GM18520 (cell line): ENCODE data around the gene PPFIA3.

ENCODE experiments used
- ATAC-seq: cut with Tn5 transposase; IDR thresholded peaks from one replicate; pipeline ENCODE4 v1.9.1; 2021; ENCODE audit not compliant: unreplicated experiment

Gene PPFIA3

DNA sequence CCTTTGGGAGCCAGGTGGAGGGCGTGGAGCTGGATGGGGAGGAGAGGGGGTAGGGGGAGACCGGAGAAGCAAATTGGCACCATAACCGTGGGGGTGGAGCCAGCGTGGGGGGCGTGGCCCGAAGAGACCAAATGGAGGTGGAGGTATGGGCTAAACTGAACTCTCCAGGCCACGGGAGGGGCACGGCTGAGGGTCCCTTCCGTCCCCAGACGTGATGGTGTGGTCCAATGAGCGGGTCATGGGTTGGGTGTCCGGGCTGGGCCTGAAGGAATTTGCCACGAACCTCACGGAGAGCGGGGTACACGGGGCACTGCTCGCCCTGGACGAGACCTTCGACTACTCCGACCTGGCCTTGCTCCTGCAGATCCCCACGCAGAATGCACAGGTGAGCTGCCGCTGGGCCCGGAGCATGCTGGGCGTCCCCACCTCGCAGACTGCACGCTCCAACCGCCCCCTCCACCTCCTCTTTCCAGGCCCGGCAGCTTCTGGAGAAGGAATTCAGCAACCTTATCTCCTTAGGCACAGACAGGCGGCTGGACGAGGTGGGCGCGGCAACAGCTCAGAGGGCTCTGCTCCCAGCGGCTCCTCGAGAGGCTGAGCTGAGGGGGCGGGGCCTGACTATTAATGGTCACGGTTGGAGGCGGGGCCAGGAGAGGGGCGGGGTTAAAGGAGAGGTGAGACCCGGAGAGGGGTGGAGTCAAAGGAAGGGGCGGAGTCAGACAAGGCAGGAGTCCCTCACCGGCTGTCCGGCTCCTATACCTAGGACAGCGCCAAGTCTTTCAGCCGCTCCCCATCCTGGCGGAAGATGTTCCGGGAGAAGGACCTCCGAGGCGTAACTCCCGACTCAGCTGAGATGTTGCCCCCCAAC lies 29.7 kb downstream of the PPFIA3 start:
- no peak for ATAC-seq

DNA sequence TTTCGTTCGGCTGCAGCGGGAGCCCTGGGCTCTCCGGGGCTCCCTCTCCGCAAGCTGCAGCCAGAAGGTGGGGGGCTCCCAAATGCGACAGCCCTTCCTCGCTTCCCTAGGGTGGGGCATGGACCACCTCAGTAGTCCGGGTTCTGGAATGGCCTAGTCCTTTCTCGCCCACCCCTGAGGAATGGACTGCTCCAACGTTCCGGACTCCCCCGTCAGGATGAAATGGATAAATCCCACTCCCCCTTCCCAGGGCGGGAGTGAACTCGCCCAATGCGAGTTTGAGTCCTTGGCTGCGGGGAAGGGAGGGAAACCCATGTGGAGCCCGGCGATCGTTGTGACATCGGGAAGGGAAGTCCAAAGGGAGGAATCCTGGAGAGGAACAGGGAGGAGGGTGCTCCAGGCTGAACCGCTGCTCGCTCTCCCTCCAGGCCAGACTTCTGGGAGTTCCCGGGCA lies 30.3 kb downstream of the PPFIA3 start:
- no peak for ATAC-seq

DNA sequence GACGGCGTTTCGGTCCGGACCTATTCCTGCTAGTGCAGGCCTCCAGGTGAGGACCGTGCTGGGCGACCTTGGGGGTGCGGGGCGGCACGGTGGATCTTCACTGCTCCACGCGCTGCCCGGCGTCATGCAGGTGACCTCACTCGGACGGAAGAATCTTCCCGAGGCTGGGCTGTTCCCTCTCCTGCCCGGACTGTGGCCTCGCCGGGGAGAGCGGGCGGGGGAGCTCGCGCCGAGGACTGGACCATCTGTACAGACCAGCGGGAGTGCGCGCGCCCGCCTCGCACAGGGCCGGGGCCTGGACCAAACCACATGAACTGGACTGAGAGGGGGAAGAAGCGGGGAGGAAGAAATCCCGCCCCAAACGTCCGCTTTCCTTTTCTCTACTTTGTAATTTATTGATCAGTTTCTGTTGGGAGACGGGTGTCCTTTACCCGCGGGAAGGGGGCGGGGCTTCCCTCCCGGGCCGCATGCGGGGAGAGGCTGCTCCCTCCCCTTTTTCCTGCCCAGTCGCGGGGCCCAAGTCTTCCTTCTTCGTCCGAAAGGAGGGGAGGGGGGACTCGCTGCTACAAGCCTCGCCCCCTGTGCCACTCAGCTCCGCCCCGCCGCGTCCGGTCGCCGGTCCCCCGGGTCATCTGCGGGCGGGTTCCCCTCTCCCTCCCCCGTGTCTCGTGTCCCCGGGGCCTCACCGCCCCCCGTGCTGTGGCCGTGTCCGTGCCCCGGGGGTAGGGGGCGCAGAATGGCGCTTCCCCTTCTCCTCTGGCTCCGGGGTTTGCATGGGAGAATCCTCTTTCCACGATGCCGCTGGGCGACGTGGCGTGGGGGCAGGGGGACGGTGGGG lies 31.0 kb downstream of the PPFIA3 start:
- ATAC-seq = no peak

DNA sequence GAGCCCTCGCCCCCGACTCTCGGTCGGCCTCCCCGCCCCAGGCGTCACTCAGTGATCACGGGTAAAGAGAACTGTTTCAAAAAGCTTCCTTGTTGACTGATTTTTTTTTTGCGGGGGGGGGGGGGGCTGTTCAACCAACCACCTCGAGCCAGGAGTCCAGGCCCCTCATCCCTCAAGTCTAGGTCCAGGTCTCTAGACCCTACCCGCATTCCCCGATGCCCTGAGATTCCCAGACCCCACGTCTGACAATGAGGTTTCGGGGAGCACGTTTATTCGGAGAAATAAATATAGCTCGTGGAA lies 31.6 kb downstream of the PPFIA3 start:
- ATAC-seq = no peak

DNA sequence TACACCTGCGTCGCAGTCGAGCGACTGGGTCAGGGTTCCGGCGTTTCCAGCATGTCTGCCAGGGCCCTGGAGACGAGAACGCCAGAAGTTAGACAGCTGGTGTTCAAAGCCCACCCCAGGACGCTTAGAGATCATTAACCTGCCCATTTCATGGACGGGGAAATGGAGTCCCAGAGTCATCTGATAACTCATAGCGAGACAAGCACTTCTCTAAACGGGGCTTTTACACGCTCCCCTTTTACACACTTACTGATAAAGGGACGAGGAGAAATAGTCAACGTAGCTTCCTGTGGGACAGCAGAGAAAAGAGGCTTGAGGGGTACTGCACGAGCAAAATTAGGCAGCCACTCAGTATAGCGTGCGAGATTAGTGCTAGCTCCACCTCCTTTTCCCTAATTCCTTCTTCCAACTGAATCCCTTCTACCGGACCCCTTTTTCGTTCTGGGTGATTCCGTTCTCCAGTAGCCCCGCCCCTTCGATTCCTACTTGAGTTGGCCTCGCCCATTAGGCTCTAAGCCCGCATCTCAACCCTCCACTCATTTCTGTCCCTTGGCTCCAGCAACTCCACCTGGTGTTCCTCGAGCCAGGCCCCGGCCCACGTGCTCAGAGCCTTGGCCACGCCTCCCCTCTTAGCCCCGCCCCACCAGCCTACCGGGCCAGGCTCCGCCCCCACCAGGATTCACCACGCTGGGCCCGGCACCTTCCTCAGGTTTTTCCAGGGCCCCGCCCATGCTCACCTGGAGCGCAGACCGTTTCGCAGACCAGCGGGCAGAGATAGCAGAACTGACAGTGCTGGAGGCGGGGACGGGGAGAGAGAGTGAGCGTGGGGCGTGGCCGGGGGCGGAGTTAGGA lies 32.1 kb downstream of the PPFIA3 start:
- no peak for ATAC-seq

DNA sequence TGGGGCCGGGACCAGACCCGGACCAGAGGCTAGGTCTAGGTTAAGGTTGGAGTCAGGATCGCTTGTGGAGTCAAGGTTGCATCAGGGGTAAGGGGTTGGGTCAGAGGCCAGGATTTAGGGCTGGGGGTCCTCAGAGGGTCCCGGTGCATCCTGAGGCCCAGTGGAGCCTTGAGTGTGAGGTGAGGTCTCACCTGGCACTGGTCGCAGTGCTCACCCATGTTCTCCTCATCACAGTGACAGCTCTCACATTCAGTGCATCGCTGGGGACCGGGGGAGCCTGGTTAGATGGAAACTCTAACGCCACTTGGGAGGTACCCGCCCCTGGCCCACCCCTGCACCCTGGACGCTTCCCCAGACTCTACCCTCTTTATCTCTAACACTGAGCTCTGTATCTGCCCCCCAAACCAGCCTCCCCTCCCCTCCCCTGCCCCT lies 32.8 kb downstream of the PPFIA3 start:
- ATAC-seq = no peak

DNA sequence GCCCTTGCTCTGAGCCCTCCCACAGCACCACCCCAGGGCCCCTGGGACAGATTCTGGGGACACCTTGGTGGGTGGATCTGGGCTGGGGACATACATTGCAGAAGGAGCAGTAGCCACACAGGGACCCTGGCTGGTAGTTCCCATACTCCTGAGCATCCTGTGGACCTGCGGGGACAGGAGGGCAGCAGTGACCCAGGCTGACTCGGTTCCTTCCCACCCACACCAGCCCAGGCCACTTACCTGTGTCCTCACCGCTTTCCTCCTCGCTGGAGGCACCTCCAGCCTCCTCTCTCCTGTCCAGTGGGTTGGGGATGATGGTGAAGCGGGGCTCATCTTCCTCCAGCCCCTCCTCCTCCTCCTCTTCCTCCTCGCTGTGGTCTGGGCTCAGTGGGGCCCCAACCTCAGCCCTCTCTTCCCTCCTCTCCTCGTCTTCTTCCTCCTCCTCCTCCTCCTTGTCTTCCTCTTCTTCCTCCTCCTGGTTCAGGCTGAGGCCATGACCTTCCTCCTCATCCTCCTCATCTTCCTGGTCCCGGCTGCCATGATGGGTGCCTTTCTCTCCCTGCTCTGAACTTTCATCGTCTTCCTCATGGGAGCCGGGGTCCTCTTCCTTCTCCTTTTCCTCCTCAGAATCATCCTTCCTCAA lies 33.9 kb downstream of the PPFIA3 start:
- no peak for ATAC-seq

DNA sequence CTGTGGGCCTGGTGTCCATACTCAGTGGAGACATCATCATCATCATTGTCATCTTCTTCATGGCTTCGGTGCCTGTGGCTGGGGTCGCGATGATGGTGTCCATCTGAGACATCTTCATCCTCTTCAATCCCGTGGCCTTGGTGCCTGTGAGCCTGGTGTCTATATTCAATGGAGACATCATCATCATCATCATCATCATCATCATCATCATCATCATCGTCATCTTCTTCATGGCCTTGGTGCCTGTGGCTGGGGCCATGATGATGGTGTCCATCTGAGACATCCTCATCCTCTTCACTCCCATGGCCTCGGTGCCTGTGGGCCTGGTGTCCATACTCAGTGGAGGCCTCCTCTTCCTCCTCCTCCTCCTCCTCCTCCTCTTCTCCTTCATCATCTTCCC lies 34.9 kb downstream of the PPFIA3 start:
- no peak for ATAC-seq

DNA sequence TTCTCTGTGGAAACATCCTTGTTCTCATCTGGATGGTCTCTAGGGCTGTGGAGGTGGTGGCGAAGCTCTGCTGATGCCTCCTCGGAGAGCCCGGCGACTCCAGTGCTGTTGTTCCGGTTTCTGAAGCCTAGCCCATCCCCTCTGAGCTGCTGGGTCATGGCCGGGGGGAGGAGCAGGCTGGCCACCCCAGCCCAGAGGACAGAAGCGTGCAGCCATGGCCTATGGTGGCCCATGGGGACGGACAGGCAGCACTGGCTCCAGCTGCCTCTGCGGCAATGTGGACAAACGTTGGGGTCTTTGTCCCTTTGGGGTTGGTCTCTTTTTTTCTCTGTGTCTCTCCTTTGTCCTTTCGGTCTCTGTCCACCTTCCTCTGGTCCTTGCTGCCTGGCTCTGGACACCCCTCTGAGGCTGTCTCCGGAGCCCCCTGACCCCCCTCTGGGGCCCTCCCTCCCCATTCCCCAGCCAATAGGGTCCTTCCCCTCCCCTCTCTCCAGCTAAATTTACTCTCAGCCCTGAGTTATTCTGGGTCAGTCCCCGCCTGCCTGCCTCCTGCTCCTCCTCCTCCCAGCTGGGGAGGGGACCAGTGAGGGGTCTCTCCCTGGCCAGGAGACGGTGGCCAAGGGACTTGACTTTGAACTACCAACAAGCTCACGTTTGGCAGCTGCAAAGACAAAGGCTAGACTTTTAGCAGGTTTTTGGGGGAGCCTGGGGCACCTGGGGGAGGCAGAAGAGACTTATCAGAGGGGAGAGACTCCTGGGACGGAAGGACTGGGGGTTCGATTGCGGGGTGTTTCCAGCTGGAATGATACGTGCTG lies 35.9 kb downstream of the PPFIA3 start, which contains the start of gene HRC:
Gene HRC (minus strand): TSS at position 392 of the 815 bp plus-strand sequence. CDS start 159 bp downstream, at position 233.
- no peak for ATAC-seq

DNA sequence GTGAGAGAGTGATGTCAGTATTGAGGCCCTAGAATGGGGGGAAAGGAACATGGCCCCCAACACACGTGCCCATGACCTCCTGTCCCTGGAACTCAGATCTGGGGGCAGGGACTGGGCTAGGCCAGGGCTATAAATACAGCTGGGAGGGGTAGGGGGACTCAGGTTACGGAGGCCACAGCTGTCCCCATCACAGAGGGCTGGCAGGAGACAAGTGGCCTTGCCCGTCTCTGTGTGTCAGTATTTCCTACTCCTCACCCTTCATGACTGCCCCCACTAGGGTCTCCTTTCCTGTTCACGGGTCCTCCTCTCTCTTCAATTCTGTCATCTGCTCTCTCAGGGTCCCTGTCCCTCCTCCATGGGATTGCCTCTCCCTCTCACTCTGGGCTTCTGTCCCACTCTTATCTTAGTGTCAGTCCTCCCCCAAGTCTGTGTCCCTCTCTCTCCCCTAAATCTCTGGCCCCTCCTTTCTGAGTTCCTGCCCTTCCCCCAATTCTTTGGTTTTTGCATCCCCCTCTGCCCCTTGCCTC lies 36.5 kb downstream of the PPFIA3 start:
- no peak for ATAC-seq

DNA sequence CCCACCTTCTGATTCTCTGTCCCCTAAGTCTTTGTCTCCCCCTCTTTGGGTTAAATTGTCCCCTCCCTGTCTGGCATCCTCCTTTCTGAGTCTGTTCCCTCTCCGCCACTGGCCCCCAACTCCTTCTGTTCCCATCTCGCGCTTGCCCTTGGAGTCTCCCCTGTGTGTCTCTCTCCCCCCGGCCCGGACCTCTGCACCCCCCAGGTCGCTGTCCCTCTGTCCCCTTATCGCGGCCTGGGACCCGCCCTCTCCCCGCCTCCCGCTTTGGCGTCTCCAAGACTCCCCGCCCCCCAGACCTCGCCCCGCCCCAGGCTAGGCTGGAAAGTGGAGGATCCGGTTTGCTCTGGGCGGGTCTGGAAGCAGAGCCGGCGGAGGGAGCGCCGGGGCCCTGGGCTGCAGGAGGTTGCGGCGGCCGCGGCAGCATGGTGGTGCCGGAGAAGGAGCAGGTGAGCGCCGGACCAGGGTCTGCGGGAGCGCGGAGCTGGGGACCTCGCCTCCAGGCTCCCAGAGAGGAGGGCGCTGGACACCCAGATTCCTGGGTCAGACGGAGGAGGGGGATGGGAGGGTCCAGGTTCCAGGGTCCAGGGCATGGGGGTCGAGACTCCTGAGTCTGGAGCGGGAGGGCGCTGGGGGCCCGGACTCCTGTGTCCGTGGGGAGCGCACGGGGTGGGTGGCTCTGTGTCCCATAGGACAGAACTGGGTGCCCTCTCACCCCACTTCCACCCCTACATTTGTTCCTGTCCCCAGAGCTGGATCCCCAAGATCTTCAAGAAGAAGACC lies 38.3 kb downstream of the PPFIA3 start, which contains the start of gene TRPM4:
Gene TRPM4 (plus strand): TSS at position 348 of the 780 bp plus-strand sequence. CDS start 75 bp downstream, at position 423.
- ATAC-seq = no peak

DNA sequence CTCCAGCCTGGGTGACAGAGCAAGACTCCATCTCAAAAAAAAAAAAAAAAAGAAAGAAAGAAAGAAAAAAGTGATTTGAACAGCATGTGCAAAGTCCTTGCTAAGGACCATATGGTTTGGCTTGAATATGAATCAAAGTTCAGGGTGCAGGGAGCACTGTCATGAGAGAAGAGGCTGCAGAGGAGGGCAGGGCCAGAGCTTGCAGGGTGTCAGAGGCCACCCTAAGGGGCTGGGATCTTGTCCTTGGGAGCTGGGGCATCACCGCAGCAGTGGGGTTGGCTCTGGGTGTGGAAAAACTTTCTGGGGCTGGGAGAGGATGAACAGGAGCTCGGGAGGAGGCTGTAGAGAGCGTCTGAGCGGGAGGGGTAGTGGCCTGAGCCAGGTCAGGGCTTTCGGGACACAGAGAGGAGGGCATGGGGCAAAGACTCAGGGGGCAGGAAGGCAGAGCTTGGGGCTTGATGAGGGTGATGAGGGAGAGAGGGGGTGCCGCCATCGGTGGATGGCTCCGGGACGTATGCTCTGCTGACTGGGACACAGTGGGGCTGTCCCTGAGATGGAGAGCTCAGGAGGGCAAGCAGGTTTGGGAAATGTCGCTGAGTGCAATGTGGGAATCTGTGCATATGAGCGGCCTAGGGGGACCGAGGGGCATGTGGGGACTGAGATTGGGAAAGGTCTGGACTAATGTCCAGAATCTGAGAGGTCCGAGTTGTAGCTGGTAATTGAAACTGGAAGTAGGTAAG lies 41.3 kb downstream of the PPFIA3 start:
- no peak for ATAC-seq

DNA sequence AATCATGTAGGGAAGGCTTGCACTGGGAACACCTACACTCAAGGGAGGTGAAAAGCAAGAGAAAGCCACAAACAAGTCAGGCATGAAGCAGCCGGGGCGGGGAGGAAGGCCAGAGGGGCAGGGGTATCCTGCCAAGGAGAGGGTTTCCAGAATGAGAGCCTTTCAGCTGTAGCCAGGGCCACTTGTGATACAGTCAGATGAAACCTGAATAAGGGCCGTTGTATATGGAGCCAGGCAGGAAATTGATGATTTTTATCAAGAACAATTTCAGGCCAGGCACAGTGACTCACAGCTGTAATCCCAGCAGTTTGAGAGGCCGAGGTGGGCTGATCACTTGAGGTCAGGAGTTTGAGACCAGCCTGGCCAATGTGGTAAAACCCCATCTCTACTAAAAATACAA lies 42.6 kb downstream of the PPFIA3 start:
- no peak for ATAC-seq

DNA sequence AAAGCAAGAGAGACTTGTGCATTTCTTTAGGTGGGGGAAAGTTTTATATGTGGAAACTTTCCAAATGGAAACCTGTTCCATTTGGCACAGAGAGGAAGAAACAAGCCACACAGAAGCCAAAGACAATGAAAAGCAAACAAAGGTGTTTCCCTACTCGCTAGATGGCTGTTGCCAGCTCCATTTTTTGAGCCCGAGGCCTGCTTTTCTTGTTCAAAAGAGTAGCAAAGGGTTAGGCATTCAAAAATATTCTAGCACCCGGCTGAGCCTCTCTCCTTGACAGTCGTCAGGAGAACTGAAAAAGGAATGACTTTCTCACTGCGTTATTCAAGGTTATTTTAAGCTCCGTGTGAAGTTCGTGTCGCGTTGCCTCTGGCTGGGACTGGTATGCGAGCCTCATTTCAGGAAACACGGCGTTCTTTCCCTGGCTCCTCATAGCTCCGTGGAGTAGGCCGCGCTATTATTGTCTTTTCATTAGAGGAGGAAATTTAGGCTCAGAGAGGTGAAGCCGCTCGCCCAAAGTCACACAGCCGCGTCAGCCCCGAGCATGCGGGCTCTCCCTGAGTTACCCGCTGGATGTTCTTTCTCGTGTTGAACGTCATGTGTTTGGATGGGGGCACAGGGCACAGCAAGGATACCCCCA lies 45.9 kb downstream of the PPFIA3 start:
- no peak for ATAC-seq

DNA sequence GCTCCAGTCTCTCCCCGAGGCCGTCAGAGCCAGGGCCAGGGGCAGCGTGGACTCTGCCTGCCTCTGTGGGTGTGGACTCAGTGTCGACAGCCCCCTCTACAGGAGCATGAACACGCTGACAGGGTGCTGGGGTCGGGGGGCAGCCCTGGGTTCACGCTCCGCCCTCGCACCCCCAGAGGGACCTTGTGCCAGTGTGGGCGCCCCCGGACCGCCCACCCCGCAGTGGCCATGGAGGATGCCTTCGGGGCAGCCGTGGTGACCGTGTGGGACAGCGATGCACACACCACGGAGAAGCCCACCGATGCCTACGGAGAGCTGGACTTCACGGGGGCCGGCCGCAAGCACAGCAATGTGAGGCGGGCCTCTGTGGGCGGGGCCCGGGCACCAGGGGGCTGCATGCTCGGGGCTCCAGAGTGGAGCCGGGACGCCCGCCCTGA lies 46.5 kb downstream of the PPFIA3 start:
- no peak for ATAC-seq

DNA sequence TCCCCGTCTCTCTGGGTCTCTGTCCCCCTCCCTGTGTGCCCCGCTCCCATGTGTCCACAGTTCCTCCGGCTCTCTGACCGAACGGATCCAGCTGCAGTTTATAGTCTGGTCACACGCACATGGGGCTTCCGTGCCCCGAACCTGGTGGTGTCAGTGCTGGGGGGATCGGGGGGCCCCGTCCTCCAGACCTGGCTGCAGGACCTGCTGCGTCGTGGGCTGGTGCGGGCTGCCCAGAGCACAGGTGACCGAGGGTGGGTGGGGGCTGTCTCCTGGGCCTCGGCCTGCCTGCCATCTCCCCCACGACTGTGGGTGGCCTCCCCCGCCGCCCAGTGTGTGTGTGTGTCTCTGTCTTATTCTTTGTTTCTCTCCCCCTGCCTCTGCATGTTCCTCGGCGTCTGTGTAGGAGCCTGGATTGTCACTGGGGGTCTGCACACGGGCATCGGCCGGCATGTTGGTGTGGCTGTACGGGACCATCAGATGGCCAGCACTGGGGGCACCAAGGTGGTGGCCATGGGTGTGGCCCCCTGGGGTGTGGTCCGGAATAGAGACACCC lies 48.6 kb downstream of the PPFIA3 start:
- ATAC-seq = no peak

DNA sequence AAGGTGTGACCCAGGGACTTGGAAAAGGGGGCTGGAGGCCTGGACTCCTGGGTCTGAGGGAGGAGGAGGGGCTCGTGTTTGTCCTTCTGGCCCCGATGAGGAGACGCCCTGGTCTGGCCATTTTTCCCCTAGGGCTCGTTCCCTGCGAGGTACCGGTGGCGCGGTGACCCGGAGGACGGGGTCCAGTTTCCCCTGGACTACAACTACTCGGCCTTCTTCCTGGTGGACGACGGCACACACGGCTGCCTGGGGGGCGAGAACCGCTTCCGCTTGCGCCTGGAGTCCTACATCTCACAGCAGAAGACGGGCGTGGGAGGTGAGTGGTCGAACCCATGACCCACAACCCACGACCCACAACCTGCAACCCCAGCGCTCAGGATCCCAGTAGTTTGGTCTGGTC lies 49.1 kb downstream of the PPFIA3 start:
- ATAC-seq = no peak
